Stomach (tissue), 9 donors: ENCODE data around the gene RPS3. TPM values are rescaled to one million over a fixed set of nuclear protein-coding genes. Genes with fewer than 3 reads are reported as not detected.
"Not testable (repeated sequence)": the region's sequence is repeated elsewhere in the genome, so short reads cannot be mapped to it uniquely, and the experiment has no call there.

Experiments
- DNase-seq, 2 donors: peaks; one replicate each; pipeline versions ENCODE4 v3.0.0 to v3.0.0-alpha.2; 2013 to 2019
- H3K27ac ChIP-seq, 5 donors: fragments of 200-600 bp in 4 of 5; sonication (generic) in 4 of 5; one replicate each; pipeline ENCODE4 v1.5.1; 2013 to 2019; ENCODE audit warnings: mild to moderate bottlenecking in 1 of 5, moderate library complexity in 1 of 5
- H3K27me3 ChIP-seq, 3 donors: fragments of 200-600 bp; sonication (generic); one replicate each; pipeline ENCODE4 v1.5.1; 2017 to 2019; ENCODE audit warnings: mixed run types in 1 of 3
- H3K36me3 ChIP-seq, 4 donors: fragments of 200-600 bp; sonication (generic); 1 replicate in 3 of 4; 2 replicates in 1 of 4; pipeline ENCODE4 v1.5.1; 2016 to 2019
- H3K4me1 ChIP-seq, 4 donors: fragments of 200-600 bp; sonication (generic); one replicate each; pipeline ENCODE4 v1.5.1; 2016 to 2019
- H3K4me3 ChIP-seq, 4 donors: fragments of 200-600 bp; sonication (generic) in 3 of 4; one replicate each; pipeline ENCODE4 v1.5.1; 2016 to 2019; ENCODE audit warnings: mild to moderate bottlenecking in 1 of 4
- H3K9me3 ChIP-seq, 4 donors: fragments of 200-600 bp; sonication (generic); one replicate each; pipeline ENCODE4 v1.5.1; 2016 to 2019
- CTCF ChIP-seq, 7 experiments: fragments of 450-650 bp in 4 of 7; fragments of 200-600 bp in 3 of 7; sonication (generic) in 3 of 7; IDR thresholded peaks; one replicate each; pipeline ENCODE4 v1.5.1; 2016 to 2019; ENCODE audit warnings: antibody characterized with exemption in 7 of 7, control low read depth in 2 of 7, mild to moderate bottlenecking in 1 of 7
- EP300 ChIP-seq: sonication (generic); formaldehyde crosslinking; IDR thresholded peaks from one replicate; pipeline ENCODE4 v1.6.1; 2017; ENCODE audit warnings: antibody characterized with exemption
- POLR2A ChIP-seq, 4 donors: fragments of 450-650 bp; IDR thresholded peaks; one replicate each; pipeline ENCODE4 v1.6.1; 2016; ENCODE audit warnings: antibody characterized with exemption in 4 of 4, control low read depth in 2 of 4, mild to moderate bottlenecking in 1 of 4, moderate library complexity in 1 of 4
- POLR2AphosphoS5 ChIP-seq, 3 donors: sonication (generic); formaldehyde crosslinking; IDR thresholded peaks; one replicate each; pipeline ENCODE4 v1.6.1; 2016; ENCODE audit warnings: antibody characterized with exemption in 3 of 3
- WGBS, 5 donors: extraction: QIAGEN DNeasy Blood & Tissue Kit in 3 of 5; methylation state at CpG; one replicate each; pipeline versions ENCODE4 v1.1.5 to v1.1.7; 2013 to 2018; 5-methylcytosine and 5-hydroxymethylcytosine counted together
- intact Hi-C: fragments of 100-400 bp; cut with DNase I; formaldehyde crosslinking; loops from one replicate; pipeline ENCODE4 v1.15.1; 2023; ENCODE audit warnings: low total_unique reads
- polyA plus RNA-seq, 3 donors: library from polyadenylated mRNA; stranded (reverse); fragments of 200-250 nt; gene quantifications; one replicate each; pipeline ENCODE4 v1.2.3, GENCODE V29; 2013
- total RNA-seq, 5 donors: library from RNA; depleted of rRNA; stranded (reverse); fragments of >200 nt; gene quantifications; one replicate each; pipeline versions ENCODE4 v1.1.0 to v1.2.3, GENCODE V29; 2014 to 2016
- donor health status: healthy with polysubstance abuse.
- donor health status: Bipolar disorder and iron deficiency.
- donor health status: healthy.

The RPS3 gene
- total and polyA plus RNA-seq, 8 donors: 607 to 3,770 (median 1,532) TPM

GRCh38 chr11:75375626-75376025, 23.7 kb upstream of the RPS3 start:
- WGBS, 5 donors: 71 to 83% (median 79%) methylated on average over 8 of the region's 8 CpGs
- Histone ChIP-seq H3K9me3 (no peaks in the 10 kb centered on the region), H3K4me3 (no peak overlapping the region), H3K4me1 (peaks cover 18 to 39% (median 30%) of the 10 kb centered on the region in 4 donors), H3K27ac (no peak overlapping the region), H3K36me3 (no peaks in the 10 kb centered on the region), H3K27me3 (no peaks in the 10 kb centered on the region)
- TF ChIP-seq CTCF (IDR thresholded peaks at IDR 0.05) (no peak), EP300 (no peak), POLR2A (IDR thresholded peaks at IDR 0.05) (no peak), POLR2AphosphoS5 (IDR thresholded peaks at IDR 0.05) (no peak)
- DNase-seq: no peak
- intact Hi-C loops: no loop called here

DNA sequence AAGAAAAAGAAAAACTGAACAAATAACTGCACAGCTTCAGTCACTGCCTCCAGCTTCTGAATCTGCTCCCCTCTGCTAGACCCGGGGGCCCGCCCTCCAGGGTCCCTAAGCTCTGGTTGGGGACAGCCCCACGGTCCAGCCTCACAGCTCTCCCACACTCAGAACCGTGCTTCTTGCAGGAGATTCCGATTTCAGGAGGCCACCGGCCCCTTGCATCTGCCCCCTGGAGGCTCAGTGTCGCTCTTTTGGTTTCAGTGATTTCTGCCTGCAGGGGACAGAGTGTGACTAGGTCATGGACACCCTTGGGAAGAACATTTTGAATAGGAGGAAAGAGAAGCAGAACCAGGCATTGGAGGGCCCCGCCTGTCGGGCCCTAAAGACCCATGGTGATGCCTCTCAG, 23.1 kb upstream of the RPS3 start:
- intact Hi-C loops: no loop called here

DNA sequence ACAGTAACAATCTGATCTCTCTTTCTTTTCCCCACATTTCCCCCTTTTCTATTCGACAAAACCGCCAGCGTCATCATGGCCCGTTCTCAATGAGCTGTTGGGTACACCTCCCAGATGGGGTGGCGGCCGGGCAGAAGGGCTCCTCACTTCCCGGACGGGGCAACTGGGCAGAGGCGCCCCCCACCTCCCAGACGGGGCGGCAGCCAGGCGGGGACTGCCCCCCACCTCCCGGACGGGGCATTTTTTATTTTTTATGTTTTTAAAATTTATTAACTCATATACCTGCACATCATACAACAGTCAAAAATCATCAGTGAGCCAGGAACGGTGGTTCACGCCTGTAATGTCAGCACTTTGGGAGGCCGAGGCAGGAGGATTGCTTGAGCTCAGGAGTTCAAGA, 20.5 kb upstream of the RPS3 start:
- intact Hi-C loops, H3K36me3 ChIP-seq, H3K27me3 ChIP-seq, H3K4me3 ChIP-seq, H3K9me3 ChIP-seq, H3K27ac ChIP-seq, DNase-seq: not testable (repeated sequence)
- WGBS, 5 donors: 90 to 94% (median 93%) methylated on average over 17 of the region's 17 CpGs
- H3K4me1 ChIP-seq: peaks cover 6 to 33% (median 16%) of the 10 kb centered on the region in 4 donors

More for the DNA sequence above, 23.1 kb upstream of the RPS3 start:
- Histone ChIP-seq H3K27ac (no peak overlapping the region), H3K4me3 (no peak overlapping the region), H3K9me3 (no peaks in the 10 kb centered on the region), H3K36me3 (no peaks in the 10 kb centered on the region), H3K27me3 (no peaks in the 10 kb centered on the region), H3K4me1 (peaks cover 23 to 44% (median 33%) of the 10 kb centered on the region in 4 donors)
- TF ChIP-seq POLR2AphosphoS5 (IDR thresholded peaks at IDR 0.05) (no peak), EP300 (no peak), POLR2A (IDR thresholded peaks at IDR 0.05) (no peak), CTCF (IDR thresholded peaks at IDR 0.05) (no peak)
- 86 to 91% (median 90%) methylated on average over 9 of the region's 9 CpGs for WGBS, 5 donors
- no peak for DNase-seq

DNA sequence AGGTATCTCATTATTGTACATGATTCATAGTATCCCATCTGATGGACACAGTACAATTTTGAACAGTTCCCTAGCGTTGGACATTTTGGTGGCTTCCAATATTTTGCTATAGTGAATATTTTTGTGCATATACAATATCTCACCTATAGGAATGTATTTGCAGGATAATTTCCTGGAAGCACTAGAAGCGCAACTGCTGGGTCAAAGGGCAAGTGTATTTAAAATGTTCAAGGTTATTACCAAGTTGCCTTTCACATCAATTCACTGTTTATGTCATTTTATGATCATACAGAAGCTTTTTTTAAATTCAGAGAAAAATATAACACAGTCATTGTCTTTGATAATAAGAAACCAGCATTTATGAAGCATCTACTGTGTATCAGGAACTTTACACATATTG, 19.1 kb upstream of the RPS3 start:
- intact Hi-C loops: loop anchor here (5.0 to 10.0 kb wide), 2 partner anchors 55 to 98 kb away; no protein-coding TSS in a partner anchor
- Histone ChIP-seq H3K27me3 (no peaks in the 10 kb centered on the region), H3K9me3 (no peaks in the 10 kb centered on the region), H3K27ac (peak overlapping the region in 1 of 5 donors; percentile 37), H3K4me1 (peaks cover 6 to 46% (median 25%) of the 10 kb centered on the region in 4 donors), H3K36me3 (no peaks in the 10 kb centered on the region), H3K4me3 (no peak overlapping the region)
- TF ChIP-seq EP300: no peak
- TF ChIP-seq POLR2AphosphoS5 (IDR thresholded peaks at IDR 0.05): no peak
- TF ChIP-seq CTCF (IDR thresholded peaks at IDR 0.05): no peak
- no peak for TF ChIP-seq POLR2A (IDR thresholded peaks at IDR 0.05)
- 73 to 92% (median 87%) methylated on average over 2 of the region's 2 CpGs for WGBS, 5 donors
- DNase-seq: no peak

GRCh38 chr11:75380716-75381420, 18.4 kb upstream of the RPS3 start:
- WGBS, 5 donors: 65 to 76% (median 69%) methylated on average over 7 of the region's 7 CpGs
- no peak overlapping the region for H3K4me3 ChIP-seq
- H3K4me1 ChIP-seq: peaks cover 6 to 44% (median 23%) of the 10 kb centered on the region in 4 donors
- intact Hi-C loops: loop anchor here (5.0 to 10.0 kb wide), 2 partner anchors 56 to 99 kb away; no protein-coding TSS in a partner anchor
- peak overlapping the region in 3 of 5 donors; percentile 18 to 37 (median 21) for H3K27ac ChIP-seq
- no peaks in the 10 kb centered on the region for H3K27me3 ChIP-seq
- peak in 1 of 2 donors; percentile 60 for DNase-seq
- no peaks in the 10 kb centered on the region for H3K36me3 ChIP-seq
- no peaks in the 10 kb centered on the region for H3K9me3 ChIP-seq
- TF ChIP-seq POLR2A (IDR thresholded peaks at IDR 0.05) (no peak), POLR2AphosphoS5 (IDR thresholded peaks at IDR 0.05) (peak in 1 of 3 donors; percentile 29), EP300 (no peak), CTCF (IDR thresholded peaks at IDR 0.05) (no peak)
